ENCODE measurements around the gene TUBA1B. TPM values are rescaled to one million over a fixed set of nuclear protein-coding genes. Genes with fewer than 3 reads are reported as not detected.
A peak's percentile ranks its signal among the peaks of the same experiment; 100 is the strongest.

Gene TUBA1B
- 2,092 and 2,144 TPM in 2 replicates for total RNA-seq (2021; fragmentation: NEBNext Ultra II Directional; extraction: Animal tissue kit (Norgen Biotek cat#: 25700))
- 5,662 and 6,837 TPM in 2 replicates for polyA plus RNA-seq (2011; rRNA removed)
- 4,812 TPM for polyA plus RNA-seq (2011; cell fraction: cytosol; rRNA removed)
- 2,873 TPM for polyA plus RNA-seq (2011; cell fraction: nucleus; rRNA removed)
- 2,207 to 3,001 TPM (median 2,867 TPM) in 4 replicates for polyA plus RNA-seq (2012, experiment 1 of 2)
- polyA plus RNA-seq (2012, experiment 2 of 2): 3,322 TPM
- 1,861 TPM for polyA plus RNA-seq (2013, experiment 1 of 2)
- polyA plus RNA-seq (2013, experiment 2 of 2): 1,829 TPM
- 5,078 and 5,287 TPM in 2 replicates for polyA minus RNA-seq (2011; rRNA and poly(A)+ RNA removed)
- polyA minus RNA-seq (2011; cell fraction: cytosol; rRNA and poly(A)+ RNA removed): 1,363 TPM
- 988 TPM for polyA minus RNA-seq (2011; cell fraction: nucleus; rRNA and poly(A)+ RNA removed)
- long read RNA-seq, experiment 1, transcript TUBA1B-202 (4 exons, 1,627 nt): major isoform, 2,460 of 4,158 reads
- long read RNA-seq, experiment 1, transcript TUBA1B-201 (3 exons, 3,198 nt): minor isoform, 347 of 4,158 reads
- long read RNA-seq, experiment 1, transcript TUBA1B-207 (2 exons, 840 nt): minor isoform, 14 of 4,158 reads
- long read RNA-seq, experiment 1, partial matches to known transcripts: 105 of 4,158 reads
- long read RNA-seq, experiment 1, other reads (novel, unspliced or antisense): 1,232 of 4,158 reads
- long read RNA-seq, experiment 2, transcript TUBA1B-201 (3 exons, 3,198 nt): minor isoform, 28 of 5,066 reads
- long read RNA-seq, experiment 2, transcript TUBA1B-202 (4 exons, 1,627 nt): major isoform, 4,974 of 5,066 reads
- long read RNA-seq, experiment 2, partial matches to known transcripts: 9 of 5,066 reads
- long read RNA-seq, experiment 2, other reads (novel, unspliced or antisense): 55 of 5,066 reads

- no peaks in the 10 kb centered on the region for H3K79me1 ChIP-seq (ENCODE audit: low read depth, low read length)
- H3K14ac ChIP-seq (ENCODE audit: insufficient read length): no peak within 1 kb of the TSS
- peak within 1 kb of the TSS; percentile 99 for H4K8ac ChIP-seq (ENCODE audit: extremely low read depth, insufficient read depth, low read length)
- H3K27me3 ChIP-seq (replicated peaks in 1 of 4; ENCODE audit: control insufficient read depth in 3 of 4, extremely low read depth in 1 of 4, insufficient read depth in 3 of 4, low read length in 3 of 4): no peaks in the 10 kb centered on the region
- 2% methylated on average over 78 of the region's 79 CpGs; no CpG with 5 or more reads in 1 of the 2 experiments for WGBS, 2 experiments (ENCODE audit: extremely low coverage in 1 of 2, insufficient coverage in 1 of 2, insufficient read length in 1 of 2, insufficient replicate concordance in 2 of 2, low coverage in 1 of 2, low lambda C conversion rate in 2 of 2, missing lambda C conversion rate in 1 of 2)
- POLR2A ChIA-PET (ENCODE audit: partially characterized antibody): interaction anchor here (0.8 to 8.6 kb wide), 62 partner anchors 10 to 510 kb away, joined by 3 to 132 read pairs (median 8); partner anchors contain the start of genes DDN, DHH, KMT2D and LMBR1L
- H3K18ac ChIP-seq (ENCODE audit: extremely low read depth, low read length): peak within 1 kb of the TSS; percentile 97
- peak within 1 kb of the TSS; percentile 98 for H2BK5ac ChIP-seq (ENCODE audit: low read depth, low read length)
- peaks cover 0 to 21% of the 10 kb centered on the region in 2 experiments; a peak in 2 of 4 replicates for H3K79me2 ChIP-seq (ENCODE audit: control insufficient read depth in 1 of 2, insufficient read depth in 2 of 2, low read length in 2 of 2)
- H3K23me2 ChIP-seq (ENCODE audit: low read depth, low read length): peaks cover 8% of the 10 kb centered on the region
- peak within 1 kb of the TSS; percentile 94 for H3K27ac ChIP-seq (ENCODE audit: low read depth, low read length)
- peak within 1 kb of the TSS; percentile 98 for H4K5ac ChIP-seq (ENCODE audit: insufficient read length, low read depth, low read length)
- peak within 1 kb of the TSS; percentile 99 for H3K4ac ChIP-seq (replicated peaks; ENCODE audit: insufficient read length, low read depth, low read length)
- H2BK15ac ChIP-seq (ENCODE audit: low read length): peak within 1 kb of the TSS; percentile 81; the same call in 1 of the 2 replicates
- peak within 1 kb of the TSS; percentile 98 for H4K91ac ChIP-seq (replicated peaks; ENCODE audit: insufficient read length, low read length)
- H3K36me3 ChIP-seq (ENCODE audit: control insufficient read depth in 2 of 4, insufficient read depth in 4 of 4, low read length in 3 of 4): peaks cover 17 to 32% (median 21%) of the 10 kb centered on the region in 4 experiments
- CTCF ChIA-PET (ENCODE audit: partially characterized antibody): interaction anchor here (0.6 to 3.3 kb wide), 26 partner anchors 9 to 166 kb away, joined by 3 to 18 read pairs (median 6); partner anchors contain the start of gene LMBR1L
- FAIRE-seq (no peak), DNase-seq (ENCODE audit: low read depth in 1 of 2, low spot score in 2 of 2) (peak; percentile 51 to 93)
- peak within 1 kb of the TSS; percentile 97 for H3K56ac ChIP-seq (replicated peaks; ENCODE audit: insufficient read length, low read depth, low read length)
- H2AFZ ChIP-seq (ENCODE audit: low read length): peak within 1 kb of the TSS; percentile 14; the same call in 1 of the 2 replicates
- H3K4me2 ChIP-seq (ENCODE audit: insufficient read depth in 1 of 2, low read depth in 2 of 2, low read length in 2 of 2): peak within 1 kb of the TSS; percentile 74 to 87
- peak within 1 kb of the TSS; percentile 91 to 100 (median 94) for H3K4me3 ChIP-seq (ENCODE audit: extremely low read depth in 1 of 4, insufficient read depth in 2 of 4, low read depth in 3 of 4, low read length in 4 of 4)
- no peak within 1 kb of the TSS for H2BK20ac ChIP-seq (ENCODE audit: low read length)
- peak within 1 kb of the TSS; percentile 83 for H2BK120ac ChIP-seq (replicated peaks; ENCODE audit: low read depth, low read length)
- H2AK5ac ChIP-seq (ENCODE audit: low read depth, low read length): no peak within 1 kb of the TSS
- H3K23ac ChIP-seq (ENCODE audit: insufficient read length): no peak within 1 kb of the TSS
- peaks cover 0 to 4% (median 2%) of the 10 kb centered on the region in 4 experiments; a peak in 4 of 7 replicates for H3K4me1 ChIP-seq (replicated peaks in 1 of 4; ENCODE audit: control insufficient read depth in 3 of 4, insufficient read depth in 4 of 4, low read length in 3 of 4)
- peak within 1 kb of the TSS; percentile 90 to 96 (median 96) for H3K9ac ChIP-seq (replicated peaks in 1 of 4; ENCODE audit: extremely low read depth in 1 of 4, low read depth in 3 of 4, low read length in 3 of 4)
- H3K9me3 ChIP-seq (ENCODE audit: insufficient read depth in 2 of 2, low read depth in 1 of 2, low read length in 1 of 2): no peaks in the 10 kb centered on the region
- H2BK12ac ChIP-seq (ENCODE audit: low read depth, low read length): peak within 1 kb of the TSS; percentile 93
- H4K20me1 ChIP-seq (replicated peaks in 1 of 2; ENCODE audit: control insufficient read depth in 1 of 2, insufficient read depth in 2 of 2, low read length in 2 of 2): peaks cover 5 to 16% of the 10 kb centered on the region in 2 experiments
- TF ChIP-seq CBX8 (IDR thresholded peaks at IDR 0.05; ENCODE audit: borderline replicate concordance, low read depth, low read length) (no peak), EZH2 (IDR thresholded peaks at IDR 0.05; ENCODE audit: low read depth, low read length, severe bottlenecking) (no peak), ATF2 (IDR thresholded peaks at IDR 0.05; ENCODE audit: low read length) (no peak), KDM1A (IDR thresholded peaks at IDR 0.05; ENCODE audit: borderline replicate concordance, low read length) (no peak)
Observed at GRCh38 chr12:49131051-49131893, at the start of gene TUBA1B. TUBA1B (minus strand) TSS chr12:49131395; CDS start chr12:49131300, 95 bp downstream.
